Caco-2 (cell line): ENCODE results near the gene GPR142. TPM values are rescaled to one million over a fixed set of nuclear protein-coding genes. Genes with fewer than 3 reads are reported as not detected.

Source experiments
- BruUV-seq: library from RNA; stranded (reverse); fragments of 400-500 nt; replicated peaks from 2 replicates; lab custom pipeline; 2021; lab: Mats Ljungman, UMichigan
- CTCF ChIA-PET: fragments of 300-600 bp; sonication (Branson Sonifier 250); formaldehyde crosslinking; loops from one replicate; lab custom pipeline; 2022; ENCODE audit warnings: antibody characterized with exemption; lab: Charles Lee
- POLR2A ChIA-PET: fragments of 300-600 bp; sonication (Branson Sonifier 250); formaldehyde crosslinking; loops from one replicate; lab custom pipeline; 2022; ENCODE audit warnings: antibody characterized with exemption; lab: Charles Lee
- DNase-seq, 2 experiments: peaks; one replicate each; pipeline versions ENCODE4 v3.0.0 to v3.0.0-alpha.2; 2020 to 2022
- H3K27me3 ChIP-seq: replicated peaks from 2 replicates; pipeline ENCODE4 v1.6.0; 2011; ENCODE audit warnings: low read length; ENCODE audit not compliant: control insufficient read depth, insufficient read depth
- H3K36me3 ChIP-seq: 2 replicates; pipeline ENCODE4 v1.5.1; 2011; ENCODE audit warnings: low read length; ENCODE audit not compliant: control insufficient read depth, insufficient read depth
- H3K4me1 ChIP-seq: fragments of 250-450 bp; sonication (Bioruptor Pico); 2 replicates; pipeline ENCODE4 v1.5.1; 2020; ENCODE audit warnings: mild to moderate bottlenecking
- H3K4me3 ChIP-seq: 2 replicates; pipeline ENCODE4 v1.5.1; 2011; ENCODE audit warnings: low read depth, mild to moderate bottlenecking, control low read depth, low read length
- H3K9me3 ChIP-seq: fragments of 250-450 bp; sonication (Bioruptor Pico); 2 replicates; pipeline ENCODE4 v1.5.1; 2020; ENCODE audit warnings: mild to moderate bottlenecking, moderate library complexity
- H3K27ac Mint-ChIP-seq: one replicate; pipeline ENCODE4 v1.8.0; 2022; ENCODE audit warnings: mixed read lengths; ENCODE audit not compliant: unreplicated experiment
- H3K27me3 Mint-ChIP-seq: one replicate; pipeline ENCODE4 v1.8.0; 2022; ENCODE audit warnings: mixed read lengths; ENCODE audit not compliant: insufficient read depth, unreplicated experiment
- H3K36me3 Mint-ChIP-seq: one replicate; pipeline ENCODE4 v1.8.0; 2022; ENCODE audit warnings: mild to moderate bottlenecking, mixed read lengths; ENCODE audit not compliant: insufficient read depth, unreplicated experiment
- H3K4me1 Mint-ChIP-seq: one replicate; pipeline ENCODE4 v1.8.0; 2022; ENCODE audit warnings: low read depth, mixed read lengths; ENCODE audit not compliant: unreplicated experiment
- H3K4me3 Mint-ChIP-seq: one replicate; pipeline ENCODE4 v1.8.0; 2022; ENCODE audit warnings: mild to moderate bottlenecking, moderate library complexity, mixed read lengths; ENCODE audit not compliant: unreplicated experiment
- H3K9me3 Mint-ChIP-seq: one replicate; pipeline ENCODE4 v1.8.0; 2022; ENCODE audit warnings: mixed read lengths; ENCODE audit not compliant: unreplicated experiment
- intact Hi-C: fragments of 100-400 bp; cut with micrococcal nuclease; formaldehyde crosslinking; loops from one replicate; pipeline ENCODE4 v1.10.0; 2022; ENCODE audit not compliant: unreplicated experiment
- total RNA-seq: library from RNA; stranded (reverse); gene quantifications from 2 replicates; pipeline ENCODE4 v1.2.3, GENCODE V29; 2022
- TF ChIP-seq, protein P1 (sequence below), 2 experiments: fragments of 200-600 bp in 1 of 2; IDR thresholded peaks; 1 replicate in 1 of 2; 2 replicates in 1 of 2; pipeline versions ENCODE4 v1.5.1 to v1.8.0; 2011 to 2022; ENCODE audit warnings: antibody characterized with exemption in 1 of 2, control low read depth in 1 of 2, inconsistent platforms in 1 of 2, low read depth in 1 of 2, low read length in 1 of 2, mild to moderate bottlenecking in 1 of 2, moderate library complexity in 1 of 2; ENCODE audit not compliant: insufficient read depth in 1 of 2, severe bottlenecking in 1 of 2, unreplicated experiment in 1 of 2

The GPR142 gene
- total RNA-seq, 1 experiment from 2014 or later, result not detected

GRCh38 chr17:74350486-74350885, 16.8 kb upstream of the GPR142 start:
- Histone ChIP-seq H3K4me3 (no peak overlapping the region), H3K9me3 (no peaks in the 10 kb centered on the region), H3K27me3 (no peaks in the 10 kb centered on the region), H3K4me1 (no peaks in the 10 kb centered on the region), H3K36me3 (no peaks in the 10 kb centered on the region)
- no peak overlapping the region for H3K4me3 Mint-ChIP-seq
- no peaks in the 10 kb centered on the region for H3K9me3 Mint-ChIP-seq
- peaks cover 6% of the 10 kb centered on the region for H3K4me1 Mint-ChIP-seq
- no peaks in the 10 kb centered on the region for H3K36me3 Mint-ChIP-seq
- no peak for DNase-seq
- intact Hi-C loops, result no loop called here
- BruUV-seq, result no TSS peak
- CTCF ChIA-PET, result no interaction called here
- H3K27ac Mint-ChIP-seq, result no peak overlapping the region
- POLR2A ChIA-PET, result no interaction called here
- H3K27me3 Mint-ChIP-seq, result peaks cover 25% of the 10 kb centered on the region
- TF ChIP-seq, protein P1, sequence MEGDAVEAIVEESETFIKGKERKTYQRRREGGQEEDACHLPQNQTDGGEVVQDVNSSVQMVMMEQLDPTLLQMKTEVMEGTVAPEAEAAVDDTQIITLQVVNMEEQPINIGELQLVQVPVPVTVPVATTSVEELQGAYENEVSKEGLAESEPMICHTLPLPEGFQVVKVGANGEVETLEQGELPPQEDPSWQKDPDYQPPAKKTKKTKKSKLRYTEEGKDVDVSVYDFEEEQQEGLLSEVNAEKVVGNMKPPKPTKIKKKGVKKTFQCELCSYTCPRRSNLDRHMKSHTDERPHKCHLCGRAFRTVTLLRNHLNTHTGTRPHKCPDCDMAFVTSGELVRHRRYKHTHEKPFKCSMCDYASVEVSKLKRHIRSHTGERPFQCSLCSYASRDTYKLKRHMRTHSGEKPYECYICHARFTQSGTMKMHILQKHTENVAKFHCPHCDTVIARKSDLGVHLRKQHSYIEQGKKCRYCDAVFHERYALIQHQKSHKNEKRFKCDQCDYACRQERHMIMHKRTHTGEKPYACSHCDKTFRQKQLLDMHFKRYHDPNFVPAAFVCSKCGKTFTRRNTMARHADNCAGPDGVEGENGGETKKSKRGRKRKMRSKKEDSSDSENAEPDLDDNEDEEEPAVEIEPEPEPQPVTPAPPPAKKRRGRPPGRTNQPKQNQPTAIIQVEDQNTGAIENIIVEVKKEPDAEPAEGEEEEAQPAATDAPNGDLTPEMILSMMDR (IDR thresholded peaks at IDR 0.05; ENCODE audit: insufficient read depth in 1 of 2, low read depth in 1 of 2, low read length in 1 of 2, severe bottlenecking in 1 of 2, unreplicated experiment in 1 of 2), result no peak

DNA sequence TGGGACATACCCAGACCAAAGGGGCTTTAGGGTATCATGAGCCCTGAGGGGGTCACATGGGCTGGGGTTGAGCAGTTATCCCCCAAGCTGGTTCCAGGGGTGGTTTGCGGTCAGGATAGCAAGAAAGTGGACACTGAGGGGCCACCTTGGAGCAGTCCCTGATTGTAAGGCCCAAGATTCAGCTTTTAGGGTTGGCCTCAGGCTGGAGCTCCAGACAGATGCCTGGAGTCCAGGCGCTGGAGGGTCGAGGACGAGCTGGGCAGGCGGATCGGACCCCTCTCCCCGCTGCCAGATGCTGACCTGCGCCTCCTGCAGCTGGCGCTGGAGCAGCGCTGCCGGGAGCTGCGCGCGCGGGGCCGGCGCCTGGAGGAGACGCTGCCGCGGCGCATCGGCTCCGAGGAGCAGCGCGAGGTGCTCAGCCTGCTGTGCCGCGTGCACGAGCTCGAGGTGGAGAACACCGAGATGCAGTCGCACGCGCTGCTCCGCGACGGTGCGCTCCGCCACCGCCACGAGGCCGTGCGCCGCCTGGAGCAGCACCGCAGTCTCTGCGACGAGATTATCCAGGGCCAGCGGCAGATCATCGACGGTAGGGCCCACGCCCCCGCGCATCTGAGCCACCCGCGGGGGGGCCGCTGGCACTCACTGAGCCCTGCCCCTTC, 15.6 kb upstream of the GPR142 start:
- no peak overlapping the region for H3K4me3 ChIP-seq
- TF ChIP-seq, protein P1 (IDR thresholded peaks at IDR 0.05; ENCODE audit: insufficient read depth in 1 of 2, low read depth in 1 of 2, low read length in 1 of 2, severe bottlenecking in 1 of 2, unreplicated experiment in 1 of 2), result no peak
- no peaks in the 10 kb centered on the region for H3K9me3 ChIP-seq
- ChIA-PET POLR2A (no interaction called here), CTCF (interaction anchor here (1.2 kb wide), 1 partner anchor 11 kb away, joined by 3 read pairs; no protein-coding TSS in a partner anchor)
- intact Hi-C loops, result no loop called here
- H3K4me1 ChIP-seq, result no peaks in the 10 kb centered on the region
- DNase-seq, result no peak
- Mint-ChIP-seq H3K9me3 (no peaks in the 10 kb centered on the region), H3K27ac (no peak overlapping the region), H3K4me1 (peaks cover 6% of the 10 kb centered on the region), H3K36me3 (no peaks in the 10 kb centered on the region), H3K4me3 (no peak overlapping the region), H3K27me3 (peaks cover 25% of the 10 kb centered on the region)
- H3K27me3 ChIP-seq, result no peaks in the 10 kb centered on the region
- H3K36me3 ChIP-seq, result no peaks in the 10 kb centered on the region
- BruUV-seq, result no TSS peak

DNA sequence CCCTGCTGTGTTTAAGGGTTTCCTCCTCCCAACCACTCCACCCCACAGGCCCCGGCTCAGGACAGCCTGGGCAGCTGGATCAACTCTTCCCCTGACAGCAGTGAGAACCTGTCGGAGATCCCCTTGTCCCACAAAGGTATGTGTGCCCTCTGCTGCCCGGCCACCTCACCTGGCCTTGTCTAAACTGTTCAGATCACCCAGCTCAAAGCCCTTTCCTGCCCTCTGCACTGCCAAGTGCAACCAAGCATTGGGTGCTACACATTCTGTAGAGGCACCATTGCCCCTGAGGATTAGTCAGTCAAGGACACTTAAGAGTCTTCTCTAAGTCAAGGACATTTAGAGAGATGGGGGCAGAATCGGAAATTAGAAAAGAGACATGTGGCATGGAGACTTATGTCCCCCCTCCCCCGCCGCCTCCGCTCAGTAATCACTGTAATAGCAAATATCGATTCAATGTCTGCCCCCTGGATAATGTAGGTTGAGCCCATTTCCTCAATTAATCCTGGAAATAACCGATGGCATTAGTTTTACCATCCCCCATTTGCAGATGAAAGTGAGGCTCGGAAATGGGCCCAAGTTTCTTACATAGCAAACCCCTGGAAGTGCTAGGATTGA, 13.8 kb upstream of the GPR142 start:
- Histone ChIP-seq H3K9me3 (no peaks in the 10 kb centered on the region), H3K4me3 (no peak overlapping the region), H3K4me1 (no peaks in the 10 kb centered on the region), H3K27me3 (no peaks in the 10 kb centered on the region), H3K36me3 (no peaks in the 10 kb centered on the region)
- H3K27ac Mint-ChIP-seq, result no peak overlapping the region
- TF ChIP-seq, protein P1 (IDR thresholded peaks at IDR 0.05; ENCODE audit: insufficient read depth in 1 of 2, low read depth in 1 of 2, low read length in 1 of 2, severe bottlenecking in 1 of 2, unreplicated experiment in 1 of 2), result no peak
- no TSS peak for BruUV-seq
- CTCF ChIA-PET, result interaction anchor here (1.3 kb wide), 1 partner anchor 52 kb away, joined by 3 read pairs; no protein-coding TSS in a partner anchor
- peaks cover 5% of the 10 kb centered on the region for H3K4me1 Mint-ChIP-seq
- POLR2A ChIA-PET, result no interaction called here
- H3K36me3 Mint-ChIP-seq, result no peaks in the 10 kb centered on the region
- no peak overlapping the region for H3K4me3 Mint-ChIP-seq
- no peak for DNase-seq
- no peaks in the 10 kb centered on the region for H3K9me3 Mint-ChIP-seq
- H3K27me3 Mint-ChIP-seq, result peaks cover 16% of the 10 kb centered on the region
- intact Hi-C loops, result no loop called here
